GM19023 (cell line): Measurements from ENCODE around the gene ZACN.
"Not testable (repeated sequence)": the region's sequence is repeated elsewhere in the genome, so short reads cannot be mapped to it uniquely, and the experiment has no call there.

ENCODE experiments used
- ATAC-seq: cut with Tn5 transposase; IDR thresholded peaks from one replicate; pipeline ENCODE4 v1.9.1; 2021; ENCODE audit warnings: mild to moderate bottlenecking, moderate library complexity; ENCODE audit not compliant: unreplicated experiment

ZACN gene

DNA sequence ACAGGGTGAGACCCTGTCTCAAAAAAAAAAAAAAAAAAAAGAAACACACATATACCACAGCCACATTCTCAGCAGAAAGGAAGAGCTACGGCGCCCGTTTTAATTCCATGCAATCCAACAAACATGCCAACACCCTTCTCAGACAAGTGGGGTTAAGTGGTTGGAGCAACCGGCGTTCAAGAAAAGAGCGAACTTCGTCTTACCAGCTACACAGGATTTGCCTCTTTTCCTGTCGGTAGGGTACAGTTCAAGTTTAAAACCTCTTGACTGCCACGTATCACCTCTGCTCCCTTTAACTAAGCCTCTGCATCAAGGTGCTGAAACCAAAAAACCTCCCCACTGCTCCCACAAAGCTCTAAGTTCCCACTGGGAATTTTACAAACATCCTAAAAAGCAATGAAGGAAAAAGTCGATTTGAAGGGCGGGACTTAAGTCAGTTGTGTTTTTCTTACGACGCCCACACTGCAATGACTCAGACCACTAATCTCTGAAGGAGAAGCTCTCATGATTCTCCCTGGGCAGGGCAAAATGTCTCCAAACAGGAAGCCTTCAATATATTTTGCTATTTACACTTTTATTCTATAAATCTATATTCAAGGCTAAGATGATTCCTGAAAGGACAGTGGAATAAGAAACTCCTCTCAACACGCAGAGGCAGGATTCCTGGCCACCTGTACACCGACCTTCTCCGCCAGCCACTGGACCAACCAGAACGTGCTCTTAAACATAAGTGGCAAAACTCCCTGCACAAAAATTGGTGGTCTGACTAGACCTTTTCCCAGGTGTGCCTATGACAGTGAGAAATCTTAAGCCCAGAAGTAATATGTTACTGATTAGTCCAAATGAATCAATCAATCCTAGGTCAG is 25.5 kb upstream of the ZACN start:
- ATAC-seq = no peak

DNA sequence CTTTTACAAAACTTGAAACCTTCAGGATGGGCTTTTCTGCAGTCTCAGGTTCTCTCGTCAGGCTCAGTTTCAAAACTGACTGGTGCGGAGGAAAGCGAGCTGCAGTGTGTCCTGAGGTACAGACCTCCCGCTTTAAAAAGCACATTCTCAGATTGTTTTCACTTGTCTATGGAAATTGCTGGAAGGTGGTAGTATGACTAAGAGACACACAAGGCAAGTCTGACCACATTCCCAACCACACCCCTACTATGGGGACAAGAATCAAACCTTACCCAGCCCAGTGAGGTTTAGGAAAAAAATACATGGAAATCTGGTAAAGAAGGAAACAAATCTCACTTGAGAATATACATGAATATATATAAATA is 24.9 kb upstream of the ZACN start:
- no peak for ATAC-seq

DNA sequence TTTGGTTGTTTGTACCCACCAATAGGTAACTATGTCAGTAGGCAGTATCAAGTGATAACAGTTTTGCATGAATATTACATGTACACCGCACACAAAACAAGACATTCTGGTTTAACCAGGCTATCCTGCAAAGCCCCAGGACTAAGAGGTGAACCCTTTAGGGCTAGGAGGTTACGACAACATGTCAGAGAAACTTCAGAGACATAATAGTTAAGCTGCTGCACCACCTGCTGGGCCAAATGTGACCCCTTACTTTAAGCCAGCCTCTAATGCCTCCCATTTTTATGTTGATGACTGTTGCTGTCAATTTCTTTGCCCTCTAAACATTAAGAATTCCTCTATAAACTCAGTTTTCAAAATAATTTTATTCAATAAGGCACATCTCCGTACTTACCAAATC is 22.1 kb upstream of the ZACN start:
- no peak for ATAC-seq

DNA sequence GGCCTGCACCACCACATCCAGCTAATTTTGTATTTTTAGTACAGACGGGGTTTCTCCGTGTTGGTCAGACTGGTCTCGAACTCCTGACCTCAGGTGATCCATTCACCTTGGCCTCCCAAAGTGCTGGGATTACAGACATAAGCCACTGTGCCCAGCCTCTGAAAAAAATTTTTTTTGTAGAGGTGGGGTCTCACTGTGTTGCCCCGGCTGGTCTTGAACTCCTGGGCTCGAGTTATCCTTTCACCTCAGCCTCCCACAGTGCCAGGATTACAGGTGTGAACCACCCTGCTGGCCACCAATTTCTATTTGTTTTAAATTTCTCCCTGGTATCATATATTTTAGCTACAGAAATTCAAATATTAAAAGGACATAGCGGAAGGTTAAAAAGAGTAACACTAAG is 20.7 kb upstream of the ZACN start:
- not testable (repeated sequence) for ATAC-seq

DNA sequence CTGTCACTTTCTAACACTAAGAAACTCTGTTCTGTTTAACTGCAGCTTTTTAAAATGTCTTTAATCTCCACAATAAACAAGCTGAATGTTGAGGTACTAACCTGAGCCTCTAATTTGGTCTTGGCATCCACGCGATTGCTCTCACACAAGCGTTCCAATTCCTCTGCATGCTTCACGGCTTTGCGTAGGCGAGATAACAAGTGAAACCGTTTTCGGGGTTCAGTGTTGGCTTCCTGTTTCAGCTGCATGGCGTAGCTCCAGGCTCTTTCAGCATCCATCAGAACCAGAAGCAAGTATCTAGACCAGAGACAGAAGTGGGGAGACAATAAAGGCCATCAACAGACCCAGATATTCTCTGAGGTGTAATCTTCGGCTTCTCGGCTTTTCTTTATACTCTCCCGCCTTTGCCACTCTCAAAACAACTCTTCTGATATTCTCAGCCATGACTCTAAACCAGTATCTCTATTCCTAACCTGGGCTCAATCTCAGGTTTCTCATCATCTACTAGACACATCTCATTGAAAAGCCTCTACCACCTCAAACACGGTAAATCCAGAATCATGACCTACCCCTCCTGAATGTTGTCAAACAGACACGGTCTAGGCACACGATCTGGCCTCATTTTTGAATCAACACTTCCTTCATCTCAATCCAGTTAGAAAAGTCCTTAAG is 15.0 kb upstream of the ZACN start:
- ATAC-seq = no peak

DNA sequence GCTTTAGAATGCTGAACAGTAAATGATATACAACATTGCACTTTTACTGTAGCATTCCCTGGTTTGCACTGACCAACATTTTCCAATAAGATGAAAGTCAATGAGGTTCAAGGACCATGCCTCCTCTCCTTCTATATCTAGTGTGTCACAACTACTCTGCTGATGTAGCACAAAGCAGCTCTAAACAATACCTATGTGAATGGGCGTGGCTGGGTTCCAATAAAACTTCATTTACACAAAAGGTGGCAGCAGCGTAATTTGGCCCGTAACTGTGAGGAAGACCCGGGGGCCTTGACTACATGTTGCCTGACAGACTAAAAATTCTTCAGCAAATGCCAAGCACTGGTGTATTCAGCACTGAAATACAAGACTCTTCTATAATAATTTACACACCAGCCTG is 13.2 kb upstream of the ZACN start:
- ATAC-seq = no peak

DNA sequence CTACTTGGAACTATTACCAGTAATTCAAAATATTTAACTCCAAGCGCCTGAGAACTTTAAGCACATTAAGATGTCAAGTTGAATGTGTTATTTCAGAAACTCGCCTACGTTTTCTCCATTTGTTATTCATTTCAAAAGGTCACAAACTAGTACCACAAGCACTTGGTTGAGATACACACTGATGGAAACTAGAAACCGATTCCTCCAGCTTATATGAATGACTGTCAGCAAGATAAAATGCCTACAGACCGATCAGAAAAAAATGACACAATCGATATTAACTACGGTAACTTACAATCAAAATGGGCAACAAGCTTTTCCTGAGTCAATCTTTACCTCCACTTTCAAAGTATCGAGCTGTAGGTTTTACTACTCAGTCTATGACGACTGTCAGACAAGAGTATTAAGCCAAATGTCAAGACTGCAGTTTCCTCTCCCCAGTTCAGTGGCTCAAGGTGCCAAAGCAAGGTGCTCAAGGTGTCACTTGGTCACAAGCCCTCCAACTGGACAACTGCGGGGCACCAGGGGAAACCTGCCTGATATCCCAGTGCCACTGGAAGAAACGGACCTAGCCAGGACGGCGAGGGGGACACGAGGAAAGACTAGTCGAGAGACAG is 7.3 kb upstream of the ZACN start:
- ATAC-seq = no peak

DNA sequence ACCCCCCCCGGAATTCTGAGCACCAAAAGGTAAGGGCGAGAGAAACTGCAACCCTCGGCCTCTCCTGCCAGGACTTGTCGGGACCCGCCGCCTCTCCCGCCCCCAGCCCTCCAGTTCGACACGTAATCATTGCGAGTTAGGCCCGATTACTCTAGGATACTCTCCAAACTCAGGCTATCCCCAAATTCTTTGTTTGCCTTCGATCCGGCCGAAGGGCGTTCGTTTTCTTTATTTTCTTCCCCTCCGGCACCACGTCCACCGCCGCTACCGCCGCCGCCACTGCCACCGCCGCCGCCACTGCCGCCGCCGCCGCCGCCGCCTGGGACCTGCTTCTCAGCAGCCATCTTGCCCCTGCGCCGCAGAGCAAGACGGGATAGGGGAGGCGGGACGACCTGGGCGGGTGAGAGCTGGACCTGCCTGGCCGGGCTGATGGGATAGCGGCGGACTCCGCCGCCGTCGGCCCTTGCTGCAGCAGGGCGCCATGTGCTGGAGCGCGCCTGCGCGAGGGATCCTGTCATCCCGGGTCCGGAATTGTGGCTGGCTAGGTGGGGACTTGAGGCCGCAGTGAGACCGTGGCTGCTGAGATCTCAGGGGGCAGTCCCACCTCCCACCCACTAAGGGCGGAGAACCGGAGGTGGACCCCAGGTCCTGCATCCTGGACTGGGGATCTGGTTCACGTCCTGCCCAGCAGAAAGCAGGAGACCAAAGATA is 6.7 kb upstream of the ZACN start, which contains the start of gene SRP68:
Gene SRP68 (minus strand): TSS at position 370 of the 711 bp plus-strand sequence. CDS start 26 bp downstream, at position 344.
- peak; percentile 94 for ATAC-seq

DNA sequence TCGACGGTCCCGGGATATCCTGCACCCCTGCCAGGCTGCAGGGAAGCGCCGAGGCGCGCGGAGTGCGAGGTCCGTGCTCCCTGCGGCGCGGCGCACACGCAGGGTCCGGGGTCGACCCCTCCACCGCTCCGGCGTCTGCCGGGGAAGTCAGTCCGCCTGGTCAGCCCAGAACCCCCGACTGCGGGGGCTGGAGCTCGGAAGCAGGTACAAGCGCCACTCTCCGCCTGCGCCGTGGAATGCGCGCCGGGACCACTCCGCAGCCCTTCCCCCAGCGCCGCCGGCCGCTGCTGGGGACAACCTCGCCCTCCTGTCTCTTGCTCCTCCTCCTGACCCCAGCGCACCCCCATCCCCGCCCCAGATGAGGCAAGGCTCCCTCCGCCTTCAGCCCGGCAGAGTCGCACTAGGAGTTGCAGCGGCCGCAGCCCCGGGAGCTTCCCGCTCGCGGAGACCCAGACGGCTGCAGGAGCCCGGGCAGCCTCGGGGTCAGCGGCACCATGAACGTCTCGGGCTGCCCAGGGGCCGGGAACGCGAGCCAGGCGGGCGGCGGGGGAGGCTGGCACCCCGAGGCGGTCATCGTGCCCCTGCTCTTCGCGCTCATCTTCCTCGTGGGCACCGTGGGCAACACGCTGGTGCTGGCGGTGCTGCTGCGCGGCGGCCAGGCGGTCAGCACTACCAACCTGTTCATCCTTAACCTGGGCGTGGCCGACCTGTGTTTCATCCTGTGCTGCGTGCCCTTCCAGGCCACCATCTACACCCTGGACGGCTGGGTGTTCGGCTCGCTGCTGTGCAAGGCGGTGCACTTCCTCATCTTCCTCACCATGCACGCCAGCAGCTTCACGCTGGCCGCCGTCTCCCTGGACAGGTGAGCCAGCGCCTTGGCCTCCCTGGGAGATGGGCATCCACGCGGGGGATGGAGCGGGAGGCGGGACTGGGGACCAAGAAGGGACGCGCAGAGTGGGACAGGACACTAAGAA is 4.3 kb upstream of the ZACN start, which contains the start of gene GALR2:
Gene GALR2 (plus strand): TSS at position 392 of the 974 bp plus-strand sequence. CDS start 103 bp downstream, at position 495.
- no peak for ATAC-seq

DNA sequence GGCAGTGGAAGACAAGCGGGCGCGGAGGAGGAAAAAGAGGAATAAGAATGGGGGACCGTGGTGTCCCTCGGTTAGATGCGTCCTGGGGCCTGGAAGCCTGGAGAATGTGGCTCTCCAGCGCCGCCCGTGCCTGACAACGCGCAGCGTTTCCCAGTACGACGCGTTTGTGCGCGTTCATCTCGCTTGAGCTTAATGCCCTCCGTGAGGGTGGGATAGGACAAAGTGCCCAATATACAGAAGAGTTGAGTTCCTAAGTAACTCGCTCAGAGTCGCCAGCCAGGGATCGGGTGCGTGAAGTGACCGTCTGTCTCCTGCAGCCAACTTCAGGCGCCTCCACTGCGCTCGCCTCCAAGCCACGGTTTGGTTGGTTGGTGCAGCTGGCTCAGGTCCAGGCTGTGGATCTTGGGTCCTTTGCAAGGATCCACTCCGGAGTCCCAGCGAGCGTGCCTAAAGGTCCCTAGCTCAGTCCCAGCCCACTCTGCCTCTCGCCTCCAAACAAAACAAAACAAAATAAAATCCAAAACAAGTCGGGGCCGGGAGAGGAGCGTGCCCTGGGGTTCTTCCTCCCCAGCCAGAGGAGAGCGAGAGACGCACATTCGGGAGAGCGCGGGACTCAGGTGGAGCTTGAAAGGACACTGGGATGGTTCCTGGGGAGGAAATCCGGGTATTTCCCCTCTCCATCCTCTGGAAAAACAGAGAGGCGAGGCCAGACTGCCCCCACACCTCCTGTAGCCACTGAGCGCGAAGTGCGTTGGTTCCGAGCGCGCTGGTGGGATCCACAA is 3.4 kb upstream of the ZACN start:
- no peak for ATAC-seq

DNA sequence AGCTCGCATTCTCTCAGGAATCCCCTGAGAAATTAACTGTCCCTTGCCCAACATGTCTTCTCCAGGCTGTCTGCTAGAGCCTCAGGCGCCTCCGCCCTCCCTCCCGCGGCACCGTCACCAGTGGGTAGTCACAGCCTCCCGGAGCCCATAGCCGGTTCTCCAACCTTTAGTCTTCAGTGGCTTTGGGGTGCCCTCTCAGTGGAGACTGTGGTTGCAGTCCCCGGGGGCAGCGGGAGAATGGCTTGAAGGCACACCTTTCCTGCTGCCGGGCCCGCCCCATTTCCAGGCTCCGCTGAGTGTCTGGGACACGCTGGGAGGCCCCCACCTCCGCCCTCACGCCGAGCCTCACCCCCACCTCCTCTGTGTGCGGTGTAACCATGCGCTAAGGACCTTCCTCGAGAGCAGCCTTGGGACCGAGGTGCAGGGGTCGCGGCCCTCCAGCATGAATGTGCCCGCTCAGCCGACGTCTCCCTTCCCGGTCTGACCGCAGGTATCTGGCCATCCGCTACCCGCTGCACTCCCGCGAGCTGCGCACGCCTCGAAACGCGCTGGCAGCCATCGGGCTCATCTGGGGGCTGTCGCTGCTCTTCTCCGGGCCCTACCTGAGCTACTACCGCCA is 2.7 kb upstream of the ZACN start:
- ATAC-seq = no peak

DNA sequence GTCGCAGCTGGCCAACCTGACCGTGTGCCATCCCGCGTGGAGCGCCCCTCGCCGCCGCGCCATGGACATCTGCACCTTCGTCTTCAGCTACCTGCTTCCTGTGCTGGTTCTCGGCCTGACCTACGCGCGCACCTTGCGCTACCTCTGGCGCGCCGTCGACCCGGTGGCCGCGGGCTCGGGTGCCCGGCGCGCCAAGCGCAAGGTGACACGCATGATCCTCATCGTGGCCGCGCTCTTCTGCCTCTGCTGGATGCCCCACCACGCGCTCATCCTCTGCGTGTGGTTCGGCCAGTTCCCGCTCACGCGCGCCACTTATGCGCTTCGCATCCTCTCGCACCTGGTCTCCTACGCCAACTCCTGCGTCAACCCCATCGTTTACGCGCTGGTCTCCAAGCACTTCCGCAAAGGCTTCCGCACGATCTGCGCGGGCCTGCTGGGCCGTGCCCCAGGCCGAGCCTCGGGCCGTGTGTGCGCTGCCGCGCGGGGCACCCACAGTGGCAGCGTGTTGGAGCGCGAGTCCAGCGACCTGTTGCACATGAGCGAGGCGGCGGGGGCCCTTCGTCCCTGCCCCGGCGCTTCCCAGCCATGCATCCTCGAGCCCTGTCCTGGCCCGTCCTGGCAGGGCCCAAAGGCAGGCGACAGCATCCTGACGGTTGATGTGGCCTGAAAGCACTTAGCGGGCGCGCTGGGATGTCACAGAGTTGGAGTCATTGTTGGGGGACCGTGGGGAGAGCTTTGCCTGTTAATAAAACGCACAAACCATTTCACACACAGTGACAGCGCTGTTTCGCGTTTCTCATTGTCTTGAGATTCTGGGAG is 2.0 kb upstream of the ZACN start:
- no peak for ATAC-seq

DNA sequence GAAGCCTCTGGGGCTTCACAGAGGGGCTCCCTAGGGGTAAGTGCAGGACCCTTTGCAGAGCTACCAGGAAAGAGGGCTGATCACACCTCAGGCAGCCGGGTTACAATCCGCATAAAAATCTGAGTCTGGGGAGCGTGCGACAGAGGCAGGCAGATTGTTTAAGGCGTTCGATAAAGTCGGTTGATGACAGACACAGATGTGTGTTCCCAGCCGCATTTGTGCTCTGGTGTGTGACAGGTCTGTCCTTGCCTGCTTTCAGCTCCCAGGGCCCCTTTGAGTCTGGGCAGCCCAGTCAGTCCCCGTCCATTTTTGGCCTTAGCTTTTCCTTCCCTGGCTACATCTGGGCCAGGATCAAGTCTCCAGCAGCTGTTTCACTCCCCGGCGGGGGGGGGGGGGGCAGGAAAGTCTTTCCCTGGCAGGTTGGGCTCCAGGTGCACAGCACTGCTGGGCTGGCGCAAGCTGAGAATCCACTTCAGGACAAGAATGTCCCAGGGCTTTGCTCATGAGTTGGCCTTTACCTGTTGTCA is 1.3 kb upstream of the ZACN start:
- ATAC-seq = no peak

DNA sequence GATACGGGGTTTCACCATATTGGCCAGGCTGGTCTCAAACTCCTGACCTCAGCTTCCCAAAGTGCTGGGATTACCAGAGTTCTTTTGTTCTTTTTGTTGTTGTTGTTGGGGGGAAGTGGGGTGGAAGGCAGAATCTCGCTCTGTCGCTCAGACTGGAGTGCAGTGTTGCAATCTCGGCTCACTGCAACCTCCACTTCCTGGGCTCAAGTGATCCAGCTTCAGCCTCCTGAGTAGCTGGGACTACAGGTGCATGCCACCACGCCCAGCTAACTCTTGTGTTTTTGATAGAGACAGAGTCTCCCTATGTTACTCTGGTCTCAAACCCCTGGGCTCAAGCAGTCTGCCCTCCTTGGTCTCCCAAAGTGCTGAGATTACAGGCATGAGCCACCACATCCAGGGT is 612 bp upstream of the ZACN start:
- ATAC-seq = not testable (repeated sequence)

DNA sequence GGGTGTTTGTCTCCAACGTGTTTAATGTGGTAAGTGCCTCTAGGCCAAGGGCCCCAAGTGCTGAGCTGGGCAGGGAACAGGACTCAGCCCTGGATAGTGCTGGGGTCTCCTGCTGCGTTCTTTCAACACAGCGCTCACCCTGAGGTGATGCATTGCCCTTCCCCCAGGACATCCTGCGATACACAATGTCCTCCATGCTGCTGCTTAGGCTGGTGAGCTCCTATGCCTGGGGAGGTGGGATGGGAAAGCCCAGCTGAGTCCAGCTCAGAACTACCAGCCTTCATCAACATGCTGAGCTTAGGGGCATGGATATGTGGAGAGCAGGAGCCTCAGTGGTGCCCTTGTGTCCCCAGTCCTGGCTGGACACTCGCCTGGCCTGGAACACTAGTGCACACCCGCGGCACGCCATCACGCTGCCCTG is 563 bp downstream of the ZACN start:
- no peak for ATAC-seq

DNA sequence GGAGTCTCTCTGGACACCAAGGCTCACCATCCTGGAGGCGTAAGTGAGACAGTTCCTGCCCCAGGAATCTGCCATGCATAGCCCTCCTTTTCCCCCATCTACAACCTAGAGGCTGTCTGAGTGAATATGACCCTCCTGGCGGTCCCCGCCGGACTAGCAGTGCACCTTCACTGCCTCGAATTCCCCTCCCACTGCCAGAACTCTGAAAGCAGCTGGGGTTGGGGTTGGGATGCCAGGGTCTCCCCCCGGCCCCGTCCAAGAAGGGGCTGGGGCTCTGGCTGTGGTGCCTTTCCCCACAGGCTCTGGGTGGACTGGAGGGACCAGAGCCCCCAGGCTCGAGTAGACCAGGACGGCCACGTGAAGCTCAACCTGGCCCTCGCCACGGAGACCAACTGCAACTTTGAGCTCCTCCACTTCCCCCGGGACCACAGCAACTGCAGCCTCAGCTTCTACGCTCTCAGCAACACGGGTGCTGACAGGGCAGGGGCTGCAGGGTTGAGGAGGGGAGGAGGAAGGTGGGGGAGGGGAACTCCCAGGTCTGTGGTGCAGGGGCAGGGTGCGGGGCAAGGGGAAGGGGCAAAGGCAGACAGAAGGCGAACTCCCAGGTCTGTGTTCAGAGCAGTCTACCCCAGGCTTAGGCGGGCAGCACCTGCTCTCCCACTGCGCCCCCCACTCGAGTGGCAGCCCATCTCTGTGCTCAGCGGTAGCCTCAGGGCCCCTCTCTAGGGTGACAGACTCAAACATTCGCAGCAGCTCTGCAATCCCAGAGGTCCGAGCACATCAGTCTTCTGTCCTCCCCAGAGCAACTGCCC is 1.2 kb downstream of the ZACN start:
- no peak for ATAC-seq

DNA sequence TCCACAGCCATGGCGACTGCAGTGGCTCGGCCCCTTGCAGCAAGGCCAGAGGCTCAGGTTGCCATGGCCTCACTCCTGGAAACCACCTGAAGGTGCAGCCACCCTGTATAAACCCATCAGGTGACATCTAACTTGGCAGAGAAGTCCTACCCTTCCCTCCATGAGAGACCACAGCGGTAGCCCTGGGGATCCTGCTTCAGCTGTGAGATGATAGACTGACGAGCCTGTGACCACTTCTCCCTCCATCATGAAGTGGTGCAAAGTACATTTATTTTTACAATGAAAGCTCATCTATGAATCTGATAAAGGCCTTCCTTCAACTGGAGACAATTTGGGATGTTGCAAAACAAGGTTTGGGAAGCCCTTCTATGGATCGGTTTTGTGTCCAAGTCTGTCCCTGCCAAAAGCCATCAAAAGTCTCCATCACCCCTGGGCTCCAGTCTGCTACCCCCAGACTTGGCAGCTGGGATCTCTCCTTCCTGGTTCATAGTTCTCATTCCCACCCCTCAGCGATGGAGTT is 1.8 kb downstream of the ZACN start:
- ATAC-seq = no peak
